GM12874 (cell line): Measurements from ENCODE around the gene DNAJC6.

Experiments
- CTCF ChIP-seq: IDR thresholded peaks from 2 replicates; pipeline ENCODE4 v1.5.1; 2011; ENCODE audit warnings: low read depth, mild to moderate bottlenecking, control low read depth, low read length, moderate library complexity; ENCODE audit not compliant: insufficient read depth

Gene DNAJC6

GRCh38 chr1:65309304-65310077 is at the start of gene DNAJC6:
Gene DNAJC6, plus strand, starts transcription at chr1:65309543. Its CDS starts 203 bp downstream, at chr1:65309746.
- TF ChIP-seq CTCF = no peak

- no peak for TF ChIP-seq CTCF
These were observed 49.5 kb upstream of the DNAJC6 start for GRCh38 chr1:65259816-65260215.

- TF ChIP-seq CTCF = no peak
These were observed 48.4 kb upstream of the DNAJC6 start for GRCh38 chr1:65260851-65261473.

GRCh38 chr1:65263286-65263685 is 46.1 kb upstream of the DNAJC6 start:
- TF ChIP-seq CTCF = no peak

GRCh38 chr1:65264197-65264929 is 45.0 kb upstream of the DNAJC6 start:
- no peak for TF ChIP-seq CTCF

- no peak for TF ChIP-seq CTCF
These were observed 44.1 kb upstream of the DNAJC6 start for GRCh38 chr1:65265296-65265650.

GRCh38 chr1:65265651-65266351 is 43.5 kb upstream of the DNAJC6 start:
- TF ChIP-seq CTCF = no peak
